Regular cardiac myocyte (primary cell): ENCODE measurements around the gene BCL7B. TPM values are rescaled to one million over a fixed set of nuclear protein-coding genes. Genes with fewer than 3 reads are reported as not detected.

ENCODE experiments used
- total RNA-seq: library from RNA; depleted of rRNA; stranded (reverse); fragments of >200 nt; gene quantifications from 2 replicates; pipeline ENCODE4 v1.2.3, GENCODE V29; 2014

Gene BCL7B
- 14.7 and 36.4 TPM in 2 replicates for total RNA-seq

DNA sequence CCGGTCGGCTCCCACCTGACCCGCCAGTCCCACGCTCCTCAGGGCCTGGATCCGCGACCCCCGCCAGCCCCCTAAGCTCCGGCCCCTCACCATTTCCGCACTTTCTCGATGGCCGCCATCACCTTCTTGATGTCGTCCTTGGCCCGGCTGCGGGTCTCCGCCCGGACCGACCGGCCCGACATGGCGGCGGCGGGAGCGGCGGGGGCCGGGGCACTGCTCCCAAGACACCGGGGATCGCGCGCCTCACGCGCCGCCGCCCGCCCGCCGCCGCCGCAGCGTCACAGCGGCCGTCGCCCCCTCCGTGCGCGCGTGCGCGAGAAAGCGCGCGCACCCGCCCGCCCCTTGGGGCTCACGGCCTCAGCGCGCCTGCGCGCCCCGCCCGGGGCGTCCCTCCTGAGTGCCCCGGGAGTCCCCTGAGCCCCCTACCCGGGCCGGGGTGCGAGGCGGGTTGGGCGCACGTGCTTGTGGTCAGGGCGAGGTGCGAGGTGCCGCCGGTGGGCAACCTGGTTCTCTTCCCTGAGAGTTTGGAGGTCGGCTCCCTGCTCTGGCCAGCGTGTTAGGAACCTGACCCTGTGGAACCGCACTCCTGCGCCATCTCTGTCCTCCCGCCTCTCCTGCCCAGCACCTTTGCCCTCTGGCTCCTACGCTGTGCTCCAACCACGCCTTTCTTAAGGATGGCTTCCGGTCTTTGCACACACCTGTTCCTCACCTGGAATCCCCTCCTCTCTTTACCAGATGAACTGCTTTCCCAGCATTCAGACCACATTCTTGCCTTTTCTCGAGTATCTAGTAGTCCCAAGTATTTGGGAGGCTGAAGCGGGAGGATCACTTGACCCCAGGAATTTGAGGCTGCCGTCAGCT is at the start of gene BCL7B:
Gene BCL7B (minus strand): TSS at position 294 of the 861 bp plus-strand sequence. CDS start 112 bp downstream, at position 182.

DNA sequence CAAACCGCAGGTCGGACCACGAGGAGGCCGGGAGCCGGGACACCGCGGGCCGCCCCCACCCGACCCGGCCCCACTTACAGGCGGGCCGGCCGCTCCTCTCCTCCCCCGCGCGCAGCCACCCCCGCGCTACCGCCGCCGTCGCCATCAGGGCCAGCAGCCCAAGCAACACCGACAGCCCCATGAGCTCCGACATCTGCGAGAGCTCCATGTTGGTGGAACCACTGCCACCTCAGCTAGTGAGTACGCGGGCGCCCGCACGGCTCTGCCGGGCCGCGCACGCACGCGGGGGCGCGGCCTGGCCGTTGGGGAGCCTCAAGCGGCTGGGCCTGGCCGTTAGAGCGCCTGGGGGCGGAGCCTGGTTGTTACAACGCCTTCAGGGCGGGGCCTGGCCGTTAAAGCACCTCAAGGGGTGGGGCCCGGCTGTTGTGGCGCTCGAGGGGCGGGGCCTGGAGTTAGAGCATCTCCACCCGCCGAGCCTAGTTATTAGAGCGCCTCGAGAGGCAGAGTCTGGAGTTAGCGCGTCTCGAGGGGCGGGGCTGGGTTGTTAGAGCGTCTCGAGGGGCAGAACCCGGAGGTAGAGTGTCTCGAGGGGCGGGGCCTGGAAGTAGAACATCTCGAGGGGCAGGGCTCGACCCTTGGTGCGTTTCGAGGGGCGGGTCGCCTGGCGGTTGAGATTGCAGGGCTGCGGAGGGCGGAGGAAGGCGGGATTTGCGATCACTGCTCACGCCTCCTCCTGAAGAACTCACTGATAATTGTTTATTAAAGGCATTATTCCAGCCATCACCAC is 21.0 kb upstream of the BCL7B start, which contains the start of gene TBL2:
Gene TBL2 (minus strand): TSS at position 238 of the 787 bp plus-strand sequence. CDS start 30 bp downstream, at position 208.

GRCh38 chr7:73522105-73522872 is 35.2 kb downstream of the BCL7B start, which contains the start of gene BAZ1B:
Gene BAZ1B, minus strand, starts transcription at chr7:73522293. Its CDS starts 360 bp downstream, at chr7:73521933.

Other genes with a start within 250 kb of the BCL7B start
- gene NSUN5, start 248.9 kb downstream of the BCL7B start, total RNA-seq, result 13.2 and 21.3 TPM in 2 replicates
- not detected in 2 replicates for gene TRIM50, start 229.6 kb downstream of the BCL7B start, total RNA-seq
- gene FKBP6, start 229.5 kb downstream of the BCL7B start, total RNA-seq, result not detected in 2 replicates
- 0.85 and 0.96 TPM in 2 replicates for gene FZD9, start 123.9 kb downstream of the BCL7B start, total RNA-seq
- 40.6 and 71.1 TPM in 2 replicates for gene BAZ1B, start 35.4 kb downstream of the BCL7B start, total RNA-seq
- 94.3 and 111 TPM in 2 replicates for gene TBL2, start 20.9 kb upstream of the BCL7B start, total RNA-seq
- gene MLXIPL, start 66.8 kb upstream of the BCL7B start, total RNA-seq, result not detected in 2 replicates
- 2.3 and 5.9 TPM in 2 replicates for gene VPS37D, start 110.1 kb upstream of the BCL7B start, total RNA-seq
- gene DNAJC30, start 125.8 kb upstream of the BCL7B start, total RNA-seq, result 1.7 and 3.6 TPM in 2 replicates
- 49.0 and 98.9 TPM in 2 replicates for gene BUD23, start 125.9 kb upstream of the BCL7B start, total RNA-seq
- gene STX1A, start 162.0 kb upstream of the BCL7B start, total RNA-seq, result 27.1 and 52.1 TPM in 2 replicates
- gene ABHD11, start 181.1 kb upstream of the BCL7B start, total RNA-seq, result 5.4 and 20.9 TPM in 2 replicates
- gene CLDN3, start 212.6 kb upstream of the BCL7B start, total RNA-seq, result not detected in 2 replicates